Epithelial cell of prostate (primary cell): ENCODE measurements around the gene VCP.

Source experiments
- DNase-seq: peaks from one replicate; pipeline ENCODE4 v3.0.0-alpha.2; 2011; ENCODE audit warnings: low read depth, low spot score
- H3K27ac ChIP-seq: fragments of 450-650 bp; 2 replicates; pipeline ENCODE4 v1.5.1; 2017; ENCODE audit warnings: mild to moderate bottlenecking

Gene VCP

DNA sequence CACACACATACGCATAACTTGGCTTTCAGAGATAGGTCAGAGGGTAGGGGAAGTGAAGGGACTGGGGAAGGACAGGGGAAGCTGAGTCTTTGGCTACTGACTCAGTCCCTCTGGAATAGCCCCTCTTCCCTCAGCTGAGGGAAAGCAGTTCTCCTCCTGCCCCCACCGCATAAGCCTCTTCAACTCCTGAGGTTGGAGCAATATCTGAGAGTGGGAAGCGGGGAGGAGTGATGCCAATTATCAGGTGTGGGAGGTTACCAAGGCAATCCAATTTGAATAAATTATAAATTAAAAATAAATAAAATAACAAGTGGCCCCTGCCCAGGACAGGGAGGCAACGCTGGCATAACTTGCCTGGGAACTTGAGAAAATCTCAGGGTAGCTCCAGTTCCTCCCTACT lies 32.2 kb upstream of the VCP start:
- H3K27ac ChIP-seq: no peak overlapping the region
- no peak for DNase-seq

DNA sequence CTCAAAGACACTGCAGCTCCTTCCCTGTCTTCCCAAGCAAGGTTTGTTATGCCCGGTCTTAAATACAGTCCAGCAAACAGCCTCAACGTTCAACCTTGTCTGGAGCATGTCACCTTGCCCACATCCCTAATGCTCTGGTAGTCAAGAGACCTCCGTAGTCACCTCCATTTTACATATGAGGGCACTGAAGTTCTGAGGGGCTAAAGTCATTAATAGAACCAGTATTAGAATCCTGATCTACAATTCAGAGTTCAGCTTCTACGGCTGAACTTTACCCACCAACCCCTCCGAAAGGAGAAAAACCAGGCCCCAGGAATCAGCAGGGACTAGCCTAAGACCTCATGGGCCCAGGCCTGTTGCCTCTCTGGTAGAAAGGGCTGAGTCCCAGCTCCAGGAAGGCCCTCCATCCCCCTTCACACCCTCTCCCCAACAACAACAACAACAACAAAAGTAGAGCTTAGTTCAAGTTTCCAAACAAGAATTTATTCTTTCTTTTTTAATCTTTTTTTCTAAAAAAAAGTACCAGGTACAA lies 31.3 kb upstream of the VCP start:
- DNase-seq: no peak
- peak overlapping the region; percentile 64 for H3K27ac ChIP-seq

DNA sequence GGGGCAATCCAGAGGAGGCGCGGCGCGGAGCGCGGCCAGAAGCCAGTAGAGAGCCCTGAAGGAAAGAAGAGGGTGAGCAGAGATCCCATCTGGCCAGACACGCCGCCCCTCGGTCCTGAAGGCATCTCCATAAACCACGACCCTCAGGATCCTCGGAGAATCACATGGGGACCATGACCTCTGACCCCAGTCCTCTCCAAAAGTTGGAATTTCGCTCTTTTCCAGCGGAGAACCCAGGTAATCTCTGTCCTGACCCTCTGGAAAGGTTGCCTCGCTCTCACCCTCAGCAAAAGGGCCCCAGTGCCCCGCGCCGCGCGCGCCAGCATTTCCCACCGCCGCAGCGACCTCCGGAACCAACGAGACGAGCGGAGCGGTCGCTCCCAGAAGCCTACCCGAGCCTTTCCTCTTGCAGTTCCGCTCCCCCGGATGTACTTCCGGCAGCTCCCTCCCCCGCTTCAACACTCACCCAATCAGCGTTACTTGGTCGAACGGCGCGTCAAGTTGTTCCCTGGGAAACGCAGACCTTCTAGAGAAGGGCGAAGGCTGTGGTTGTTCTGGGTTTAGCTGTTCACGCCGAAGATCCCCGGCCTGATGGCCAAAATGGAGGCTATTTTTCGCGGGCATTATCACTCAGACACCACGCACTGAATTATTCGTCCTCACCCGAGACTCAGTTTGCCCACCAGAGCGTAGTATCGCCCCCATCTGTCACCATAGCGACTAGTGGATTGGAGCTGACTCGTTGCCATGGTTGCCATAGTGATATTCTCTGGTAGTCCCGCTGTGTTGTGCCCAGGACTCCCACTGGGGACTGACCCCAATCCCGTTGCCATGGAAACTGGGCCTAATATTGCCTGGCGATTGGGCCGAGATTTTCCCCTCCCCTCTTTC lies 30.6 kb upstream of the VCP start, which contains the start of gene STOML2:
Gene STOML2 (minus strand): TSS at position 363 of the 891 bp plus-strand sequence. CDS start 37 bp downstream, at position 326.
- DNase-seq: peak; percentile 83
- H3K27ac ChIP-seq: peak within 1 kb of the TSS; percentile 64

GRCh38 chr9:35102465-35102768 lies 30.0 kb upstream of the VCP start:
- H3K27ac ChIP-seq: peak overlapping the region; percentile 64
- DNase-seq: no peak

DNA sequence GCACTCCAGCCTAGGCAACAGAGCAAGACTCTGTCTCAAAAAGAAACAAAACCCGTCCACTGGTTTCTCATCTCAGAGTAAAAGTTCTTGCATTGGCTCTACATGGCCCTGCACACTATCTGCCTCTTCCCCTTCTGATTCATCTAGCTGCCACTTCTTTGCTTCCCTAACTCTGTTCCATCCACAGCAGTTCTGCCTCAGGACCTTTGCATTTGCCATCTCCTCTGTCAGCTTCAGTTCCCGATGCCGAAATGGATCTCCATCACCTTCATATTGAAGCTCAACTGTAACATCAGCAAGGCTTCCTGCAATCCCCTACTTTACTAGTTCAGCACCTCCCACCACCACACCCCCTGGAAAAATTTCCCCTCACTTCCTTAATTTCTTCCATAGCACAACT lies 25.1 kb upstream of the VCP start:
- no peak overlapping the region for H3K27ac ChIP-seq
- DNase-seq: no peak

DNA sequence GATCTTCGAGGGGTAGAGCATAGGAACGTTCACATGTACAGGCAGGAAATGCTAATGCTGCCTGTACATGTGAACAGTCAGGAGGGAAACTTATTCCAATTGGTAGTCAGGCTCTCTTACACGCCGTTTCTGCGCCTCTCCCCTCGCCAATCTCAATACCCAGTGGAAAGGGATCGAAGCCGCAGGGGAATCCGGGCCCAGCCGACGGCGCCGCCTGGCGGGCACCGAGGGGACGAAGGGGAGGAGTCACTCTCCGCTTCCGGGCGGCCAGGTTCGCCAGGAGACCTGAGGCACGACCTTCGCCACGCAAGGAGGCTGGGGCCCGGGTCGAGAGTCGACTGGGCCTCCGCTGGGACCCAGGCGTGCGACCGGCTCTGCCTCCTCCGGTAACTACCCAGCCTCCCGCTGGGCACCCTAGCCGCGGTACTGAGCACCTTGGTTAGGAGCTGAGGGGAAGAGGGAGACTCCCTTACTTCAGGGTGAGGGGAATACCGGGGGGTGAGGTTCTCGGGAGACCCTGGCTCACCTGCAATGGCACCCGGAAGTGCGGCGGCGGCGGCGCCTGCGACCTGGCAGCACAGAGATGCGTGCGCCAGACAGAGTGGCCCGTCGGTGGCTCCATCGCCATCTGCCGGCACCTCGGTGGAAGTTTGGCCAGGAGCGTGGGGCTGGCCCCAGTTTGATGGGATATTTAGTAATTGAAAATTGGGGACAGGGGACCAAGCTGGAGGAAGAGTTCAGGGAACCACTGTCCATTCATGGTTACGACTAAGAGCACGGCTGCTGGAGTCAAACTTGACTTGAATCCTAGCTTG lies 23.8 kb upstream of the VCP start, which contains the start of gene PIGO:
Gene PIGO (minus strand): TSS at position 557 of the 815 bp plus-strand sequence. CDS start 1,026 bp downstream, outside the sequence.
- DNase-seq: peak; percentile 43

GRCh38 chr9:35091536-35091935 lies 19.1 kb upstream of the VCP start:
- no peak overlapping the region for H3K27ac ChIP-seq
- DNase-seq: no peak

More for the DNA sequence above, 23.8 kb upstream of the VCP start, which contains the start of gene PIGO:
- peak within 1 kb of the TSS; percentile 89 for H3K27ac ChIP-seq

DNA sequence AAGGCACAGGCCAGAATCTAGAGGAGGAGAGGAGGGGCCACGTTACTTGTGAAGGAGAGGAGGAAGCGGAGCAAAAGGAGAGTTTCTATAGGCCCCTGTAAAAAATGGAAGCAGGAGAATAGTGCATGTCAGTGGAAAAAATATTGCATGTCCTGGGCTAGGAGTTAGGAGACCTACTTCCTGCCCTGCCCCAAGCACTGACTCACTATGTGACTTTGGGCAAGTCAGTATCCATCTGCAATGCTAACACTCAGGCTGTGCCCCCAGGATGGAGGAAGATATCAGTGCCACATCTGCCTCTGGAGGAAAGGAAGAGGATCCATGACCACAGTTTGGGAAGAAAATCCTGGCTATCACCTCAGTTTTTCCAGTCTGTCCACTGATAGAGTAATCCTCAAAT lies 17.0 kb upstream of the VCP start:
- DNase-seq: no peak
- no peak overlapping the region for H3K27ac ChIP-seq

GRCh38 chr9:35085078-35085477 lies 12.7 kb upstream of the VCP start:
- no peak for DNase-seq
- no peak overlapping the region for H3K27ac ChIP-seq

- H3K27ac ChIP-seq: peak within 1 kb of the TSS; percentile 59
- DNase-seq: peak; percentile 60
Observed at GRCh38 chr9:35079426-35080341, 7.3 kb upstream of the VCP start, which contains the start of gene FANCG. FANCG (minus strand) TSS chr9:35079942; CDS start chr9:35079524, 418 bp downstream.

- H3K27ac ChIP-seq: peak overlapping the region; percentile 59
- DNase-seq: no peak
Observed at GRCh38 chr9:35079041-35079425, 6.6 kb upstream of the VCP start.

DNA sequence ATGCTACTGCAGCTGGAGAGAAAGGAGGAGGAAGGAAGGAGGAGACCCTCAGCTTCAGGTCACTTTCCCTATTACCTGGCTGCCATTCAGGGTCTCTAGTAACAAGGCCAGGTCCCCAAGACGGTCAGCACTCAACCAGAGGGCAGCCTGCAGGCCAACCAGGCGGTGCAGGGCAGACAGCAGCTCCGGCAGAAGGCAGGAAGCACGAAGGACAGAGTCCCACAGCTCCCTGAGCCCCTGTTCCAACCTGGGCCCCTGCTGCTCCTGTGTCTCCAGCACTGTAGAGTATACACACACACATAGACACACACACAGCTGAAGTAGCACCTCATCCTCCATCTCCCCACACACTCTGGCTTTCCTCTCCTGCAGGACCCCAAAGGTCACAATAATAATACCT lies 5.6 kb upstream of the VCP start:
- no peak overlapping the region for H3K27ac ChIP-seq
- DNase-seq: no peak

GRCh38 chr9:35076848-35077247 lies 4.4 kb upstream of the VCP start:
- no peak overlapping the region for H3K27ac ChIP-seq
- DNase-seq: no peak

GRCh38 chr9:35075358-35075757 lies 2.9 kb upstream of the VCP start:
- no peak overlapping the region for H3K27ac ChIP-seq
- no peak for DNase-seq

GRCh38 chr9:35074791-35075190 lies 2.4 kb upstream of the VCP start:
- no peak overlapping the region for H3K27ac ChIP-seq
- no peak for DNase-seq

DNA sequence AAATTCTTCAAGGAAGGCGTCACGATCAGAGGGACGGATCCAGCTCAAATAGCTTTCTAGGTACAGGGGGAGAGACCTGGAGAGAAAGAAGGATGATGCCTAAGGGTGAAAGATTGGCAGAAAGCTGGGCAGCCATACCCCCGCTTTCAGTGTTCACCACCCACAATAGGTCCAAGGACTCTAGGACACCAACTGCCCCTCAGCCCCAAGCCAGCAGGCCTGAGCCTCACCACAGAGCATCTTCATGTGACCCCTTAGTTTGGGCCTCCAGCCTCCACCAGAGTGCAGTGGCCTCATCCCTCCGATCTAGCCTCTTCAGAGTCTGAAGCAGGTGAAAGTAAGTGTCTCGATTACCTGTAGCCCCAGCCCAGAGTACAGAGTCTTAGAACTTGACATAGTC lies 1.7 kb upstream of the VCP start:
- DNase-seq: no peak
- no peak overlapping the region for H3K27ac ChIP-seq

GRCh38 chr9:35073279-35073612 lies 821 bp upstream of the VCP start:
- H3K27ac ChIP-seq: peak overlapping the region; percentile 100
- no peak for DNase-seq

- peak; percentile 31 for DNase-seq
- H3K27ac ChIP-seq: peak overlapping the region; percentile 100
Observed at GRCh38 chr9:35071814-35072460, 488 bp downstream of the VCP start.
